ENCODE results near the gene C1orf35. TPM values are rescaled to one million over a fixed set of nuclear protein-coding genes. Genes with fewer than 3 reads are reported as not detected.

Gene C1orf35
- total RNA-seq, 6 donors from 2014 or later, result 12.8 to 34.6 (median 17.8) TPM

DNA sequence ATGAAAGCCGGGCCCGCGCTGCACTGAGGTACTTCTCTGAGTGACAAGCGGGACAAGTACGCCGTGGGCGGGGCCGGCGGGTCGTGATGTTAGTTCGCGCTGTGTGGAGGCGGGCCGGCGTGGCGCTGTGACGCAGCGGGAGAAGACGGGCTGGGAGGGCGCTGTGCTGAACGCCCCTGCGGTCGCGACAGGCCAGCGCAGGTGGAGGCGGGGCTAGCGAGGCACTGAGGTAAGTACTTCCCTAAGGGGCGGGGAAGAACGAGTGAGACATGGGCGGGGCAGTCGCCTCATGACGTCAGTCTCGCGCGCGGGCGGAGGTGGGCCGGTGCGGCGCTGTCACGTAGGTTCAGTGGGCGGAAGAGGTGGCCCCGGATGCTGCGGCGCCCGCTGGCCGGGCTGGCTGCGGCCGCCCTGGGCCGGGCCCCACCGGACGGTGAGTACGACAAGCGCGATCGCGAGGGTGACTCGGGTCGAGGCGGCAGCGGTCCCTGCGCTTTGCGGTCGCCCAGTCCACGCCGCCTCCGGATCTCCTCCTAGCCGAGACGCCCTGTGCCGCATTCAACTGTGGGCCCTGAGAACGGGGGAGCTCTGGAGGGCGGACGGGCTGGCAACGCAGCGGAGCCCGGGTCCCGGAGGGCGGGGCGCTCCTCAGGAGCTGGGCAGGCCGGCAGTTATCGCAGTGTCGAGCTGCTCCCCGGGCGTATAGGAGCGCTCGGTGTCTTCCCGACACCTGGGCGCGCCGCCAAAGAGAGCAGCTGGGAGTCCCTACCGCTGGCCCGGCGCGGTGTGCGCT lies 37.0 kb upstream of the C1orf35 start, which contains the start of gene GUK1:
Gene GUK1 (plus strand): TSS at position 349 of the 793 bp plus-strand sequence. CDS start 24 bp downstream, at position 373.
- DNase-seq (peak; percentile 100), ATAC-seq (ENCODE audit: low FRiP score in 2 of 2) (peak; percentile 96 to 99)
- Histone ChIP-seq H3K27ac (peak within 1 kb of the TSS; percentile 97 to 98 (median 98)), H3K36me3 (peaks cover 0 to 26% (median 7%) of the 10 kb centered on the region in 4 donors), H3K9me3 (no peaks in the 10 kb centered on the region), H3K4me1 (peaks cover 42 to 52% (median 42%) of the 10 kb centered on the region in 4 donors), H3K4me3 (peak within 1 kb of the TSS; percentile 84 to 97 (median 90)), H3K27me3 (no peaks in the 10 kb centered on the region)
- 1 to 3% methylated on average over 8 to 55 of the region's 95 CpGs for WGBS, 2 donors
- TF ChIP-seq POLR2A (IDR thresholded peaks at IDR 0.05) (peak; percentile 52 to 99 (median 98)), POLR2AphosphoS5 (IDR thresholded peaks at IDR 0.05) (peak; percentile 91 to 96), EP300 (IDR thresholded peaks at IDR 0.05) (peak in 1 of 4 donors; percentile 84)
- TF ChIP-seq, protein P1, sequence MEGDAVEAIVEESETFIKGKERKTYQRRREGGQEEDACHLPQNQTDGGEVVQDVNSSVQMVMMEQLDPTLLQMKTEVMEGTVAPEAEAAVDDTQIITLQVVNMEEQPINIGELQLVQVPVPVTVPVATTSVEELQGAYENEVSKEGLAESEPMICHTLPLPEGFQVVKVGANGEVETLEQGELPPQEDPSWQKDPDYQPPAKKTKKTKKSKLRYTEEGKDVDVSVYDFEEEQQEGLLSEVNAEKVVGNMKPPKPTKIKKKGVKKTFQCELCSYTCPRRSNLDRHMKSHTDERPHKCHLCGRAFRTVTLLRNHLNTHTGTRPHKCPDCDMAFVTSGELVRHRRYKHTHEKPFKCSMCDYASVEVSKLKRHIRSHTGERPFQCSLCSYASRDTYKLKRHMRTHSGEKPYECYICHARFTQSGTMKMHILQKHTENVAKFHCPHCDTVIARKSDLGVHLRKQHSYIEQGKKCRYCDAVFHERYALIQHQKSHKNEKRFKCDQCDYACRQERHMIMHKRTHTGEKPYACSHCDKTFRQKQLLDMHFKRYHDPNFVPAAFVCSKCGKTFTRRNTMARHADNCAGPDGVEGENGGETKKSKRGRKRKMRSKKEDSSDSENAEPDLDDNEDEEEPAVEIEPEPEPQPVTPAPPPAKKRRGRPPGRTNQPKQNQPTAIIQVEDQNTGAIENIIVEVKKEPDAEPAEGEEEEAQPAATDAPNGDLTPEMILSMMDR (IDR thresholded peaks at IDR 0.05), result peak in 4 of 6 experiments; percentile 66 to 84 (median 74)

DNA sequence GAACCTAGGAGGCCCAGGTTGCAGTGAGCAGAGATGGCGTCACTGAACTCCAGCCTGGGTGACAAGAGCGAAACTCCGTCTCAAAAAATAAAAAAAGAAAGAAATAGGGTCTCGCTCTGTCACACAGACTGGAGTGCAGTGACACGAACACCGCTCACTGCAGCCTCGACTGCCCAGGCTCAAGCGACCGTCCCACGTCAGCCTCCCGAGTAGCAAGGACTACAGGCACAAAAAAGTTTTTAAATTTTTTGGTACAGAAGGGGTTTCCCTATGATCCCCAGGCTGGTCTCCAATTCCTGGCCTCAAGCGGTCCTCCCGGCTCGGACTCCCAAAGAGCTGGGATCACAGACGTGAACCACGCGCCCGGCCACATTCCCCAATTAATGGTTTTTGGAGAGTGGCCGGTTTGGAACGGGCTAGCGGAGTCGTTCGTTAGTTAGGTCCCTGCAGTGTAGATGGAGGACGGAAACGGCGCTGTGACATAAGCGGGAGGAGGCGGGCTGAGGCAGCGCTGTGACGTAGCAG lies 36.3 kb upstream of the C1orf35 start:
- H3K4me1 ChIP-seq, result peaks cover 35 to 45% (median 37%) of the 10 kb centered on the region in 4 donors

DNA sequence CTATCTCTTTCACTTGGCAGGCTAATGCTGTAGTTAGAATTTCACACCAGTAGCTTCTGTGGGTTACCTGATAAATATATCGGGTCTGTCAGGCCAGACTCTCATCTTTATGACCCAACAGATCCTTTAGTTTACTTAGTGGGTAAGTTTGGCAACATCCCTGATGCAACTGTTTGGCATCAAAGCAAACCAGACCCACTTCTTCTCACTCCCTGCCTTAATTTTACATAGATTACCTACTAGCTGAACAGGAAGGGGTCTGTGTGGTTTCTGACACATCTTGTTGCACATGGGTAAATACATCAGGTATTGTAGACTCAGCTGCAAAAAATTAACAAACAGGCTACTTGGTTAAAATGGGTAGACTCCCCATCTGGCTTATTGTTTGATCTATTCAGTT lies 33.8 kb upstream of the C1orf35 start:
- no peak for ATAC-seq (ENCODE audit: low FRiP score in 2 of 2)
- no peaks in the 10 kb centered on the region for H3K9me3 ChIP-seq
- peaks cover 0 to 6% (median 1%) of the 10 kb centered on the region in 4 donors for H3K36me3 ChIP-seq
- TF ChIP-seq EP300 (IDR thresholded peaks at IDR 0.05) (no peak), POLR2AphosphoS5 (IDR thresholded peaks at IDR 0.05) (no peak), POLR2A (IDR thresholded peaks at IDR 0.05) (no peak)
- TF ChIP-seq, protein P1 (IDR thresholded peaks at IDR 0.05), result no peak
- WGBS, 2 donors, result 41 to 48% methylated on average over 1 of the region's 1 CpG
- no peak for DNase-seq
- no peak overlapping the region for H3K4me3 ChIP-seq
- H3K27me3 ChIP-seq, result no peaks in the 10 kb centered on the region
- no peak overlapping the region for H3K27ac ChIP-seq
- H3K4me1 ChIP-seq, result peaks cover 10 to 20% (median 12%) of the 10 kb centered on the region in 4 donors

More for the DNA sequence above, 36.3 kb upstream of the C1orf35 start:
- Histone ChIP-seq H3K36me3 (peaks cover 0 to 20% (median 6%) of the 10 kb centered on the region in 4 donors), H3K4me3 (peak overlapping the region; percentile 27 to 97 (median 89)), H3K27me3 (no peaks in the 10 kb centered on the region), H3K9me3 (no peaks in the 10 kb centered on the region), H3K27ac (peak overlapping the region; percentile 97 to 98 (median 98))
- no peak for TF ChIP-seq EP300 (IDR thresholded peaks at IDR 0.05)
- no peak for TF ChIP-seq POLR2A (IDR thresholded peaks at IDR 0.05)
- TF ChIP-seq, protein P1 (IDR thresholded peaks at IDR 0.05), result no peak
- TF ChIP-seq POLR2AphosphoS5 (IDR thresholded peaks at IDR 0.05), result no peak
- ATAC-seq (ENCODE audit: low FRiP score in 2 of 2) (no peak), DNase-seq (peak in 1 of 2 donors; percentile 68)
- WGBS, 2 donors, result 27 to 29% methylated on average over 21 to 24 of the region's 30 CpGs

DNA sequence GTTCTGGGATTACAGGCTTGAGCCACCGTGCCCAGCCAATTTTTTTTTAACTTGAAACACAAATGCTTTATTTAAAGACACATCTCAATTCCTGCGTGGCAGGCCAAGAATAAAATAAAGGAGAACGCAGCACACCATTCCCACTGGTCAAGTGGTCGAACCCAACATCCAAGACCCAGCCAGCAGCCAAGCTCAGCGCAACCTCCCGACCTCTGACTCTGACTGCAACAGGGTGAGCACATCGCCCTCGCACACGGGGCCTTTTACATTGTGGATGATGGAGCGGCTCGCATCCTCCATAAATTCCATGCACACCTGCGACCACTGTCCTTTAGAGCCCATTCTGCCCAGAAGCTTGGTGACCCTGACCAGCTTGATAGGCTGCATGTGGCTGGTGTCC lies 31.5 kb upstream of the C1orf35 start:
- H3K36me3 ChIP-seq, result no peaks in the 10 kb centered on the region
- no peak for TF ChIP-seq EP300 (IDR thresholded peaks at IDR 0.05)
- TF ChIP-seq POLR2A (IDR thresholded peaks at IDR 0.05), result no peak
- no peak for TF ChIP-seq POLR2AphosphoS5 (IDR thresholded peaks at IDR 0.05)
- TF ChIP-seq, protein P1 (IDR thresholded peaks at IDR 0.05), result no peak
- DNase-seq, result no peak
- ATAC-seq (ENCODE audit: low FRiP score in 2 of 2), result no peak
- no peak overlapping the region for H3K27ac ChIP-seq
- peaks cover 0 to 13% (median 7%) of the 10 kb centered on the region in 4 donors for H3K4me1 ChIP-seq
- no peak overlapping the region for H3K4me3 ChIP-seq
- WGBS, 2 donors, result 81 to 93% methylated on average over 11 to 12 of the region's 12 CpGs
- no peaks in the 10 kb centered on the region for H3K9me3 ChIP-seq
- no peaks in the 10 kb centered on the region for H3K27me3 ChIP-seq
